Stimulated activated CD4-positive, alpha-beta T cell treated with anti-CD3 and anti-CD28 coated beads, Interleukin-12 subunit alpha, Interleukin-12 subunit beta, amount 100 ng/mL, for 4 hours (primary cell): ENCODE results near the gene GRM5.

Source experiments
- DNase-seq: peaks from one replicate; pipeline ENCODE4 v3.0.0-alpha.2; 2020

Gene GRM5

GRCh38 chr11:88695689-88696414 lies 369.9 kb downstream of the GRM5 start:
- no peak for DNase-seq

- DNase-seq, result no peak
Observed at GRCh38 chr11:88692306-88693086, 373.3 kb downstream of the GRM5 start.

GRCh38 chr11:88689548-88690240 lies 376.1 kb downstream of the GRM5 start:
- DNase-seq, result no peak

- DNase-seq, result no peak
Observed at GRCh38 chr11:88683024-88683423, 382.8 kb downstream of the GRM5 start.

- DNase-seq, result no peak
Observed at GRCh38 chr11:88680806-88681205, 385.0 kb downstream of the GRM5 start.

GRCh38 chr11:88666364-88666763 lies 399.4 kb downstream of the GRM5 start:
- no peak for DNase-seq

GRCh38 chr11:88657076-88657738 lies 408.6 kb downstream of the GRM5 start:
- no peak for DNase-seq

- no peak for DNase-seq
Observed at GRCh38 chr11:88656283-88656682, 409.5 kb downstream of the GRM5 start.

GRCh38 chr11:88655656-88656055 lies 410.1 kb downstream of the GRM5 start:
- DNase-seq, result no peak

- no peak for DNase-seq
Observed at GRCh38 chr11:88655196-88655595, 410.6 kb downstream of the GRM5 start.

- DNase-seq, result no peak
Observed at GRCh38 chr11:88651556-88651955, 414.2 kb downstream of the GRM5 start.

GRCh38 chr11:88644724-88645123 lies 421.1 kb downstream of the GRM5 start:
- no peak for DNase-seq

GRCh38 chr11:88632163-88632562 lies 433.6 kb downstream of the GRM5 start:
- no peak for DNase-seq

GRCh38 chr11:88631497-88631896 lies 434.3 kb downstream of the GRM5 start:
- DNase-seq, result no peak

GRCh38 chr11:88629496-88629895 lies 436.3 kb downstream of the GRM5 start:
- DNase-seq, result no peak

- DNase-seq, result no peak
Observed at GRCh38 chr11:88626216-88626615, 439.6 kb downstream of the GRM5 start.

GRCh38 chr11:88623531-88623930 lies 442.3 kb downstream of the GRM5 start:
- DNase-seq, result no peak

- DNase-seq, result no peak
Observed at GRCh38 chr11:88620568-88621130, 445.1 kb downstream of the GRM5 start.

GRCh38 chr11:88619656-88620385 lies 446.0 kb downstream of the GRM5 start:
- DNase-seq, result no peak

GRCh38 chr11:88619071-88619425 lies 446.7 kb downstream of the GRM5 start:
- DNase-seq, result no peak

- DNase-seq, result no peak
Observed at GRCh38 chr11:88618327-88619070, 447.3 kb downstream of the GRM5 start.

GRCh38 chr11:88617226-88617625 lies 448.6 kb downstream of the GRM5 start:
- no peak for DNase-seq
